H1 (cell line): ENCODE data around the gene VIPR2. TPM values are rescaled to one million over a fixed set of nuclear protein-coding genes. Genes with fewer than 3 reads are reported as not detected.
A peak's percentile ranks its signal among the peaks of the same experiment; 100 is the strongest.

Experiments used
- CTCF ChIA-PET: fragments of 300-600 bp; sonication (Branson Sonifier 250); formaldehyde crosslinking; loops from one replicate; lab custom pipeline; 2021; ENCODE audit not compliant: partially characterized antibody; lab: Charles Lee
- POLR2A ChIA-PET: fragments of 300-600 bp; sonication (Branson Sonifier 250); formaldehyde crosslinking; loops from one replicate; lab custom pipeline; 2021; ENCODE audit warnings: inconsistent platforms; ENCODE audit not compliant: partially characterized antibody; lab: Charles Lee
- DNase-seq, 2 experiments: peaks; one replicate each; pipeline versions ENCODE4 v3.0.0 to v3.0.0-alpha.2; 2010 to 2022; ENCODE audit warnings: low spot score in 2 of 2, low read depth in 1 of 2, mixed read lengths in 1 of 2
- FAIRE-seq: peaks from 2 replicates; lab custom pipeline; 2011; peaks lifted over from hg19 to GRCh38; lab: Jason Lieb, UNC
- H2AFZ ChIP-seq: 2 replicates; pipeline ENCODE4 v1.8.1; 2012; ENCODE audit warnings: low read length, inconsistent platforms
- H2AK5ac ChIP-seq: 2 replicates; pipeline ENCODE4 v1.6.1; 2013; ENCODE audit warnings: low read depth, low read length
- H2BK120ac ChIP-seq: replicated peaks from 2 replicates; pipeline ENCODE3; 2013; ENCODE audit warnings: low read depth, low read length, inconsistent platforms
- H2BK12ac ChIP-seq: 2 replicates; pipeline ENCODE4 v1.6.1; 2013; ENCODE audit warnings: low read depth, low read length
- H2BK15ac ChIP-seq: 2 replicates; pipeline ENCODE4 v1.6.1; 2013; ENCODE audit warnings: low read length
- H2BK20ac ChIP-seq: 2 replicates; pipeline ENCODE4 v1.6.1; 2013; ENCODE audit warnings: low read length
- H2BK5ac ChIP-seq: 2 replicates; pipeline ENCODE4 v1.6.1; 2013; ENCODE audit warnings: low read depth, low read length
- H3K14ac ChIP-seq: 2 replicates; pipeline ENCODE4 v1.6.1; 2013; ENCODE audit warnings: inconsistent platforms; ENCODE audit not compliant: insufficient read length
- H3K18ac ChIP-seq: 2 replicates; pipeline ENCODE4 v1.6.1; 2013; ENCODE audit warnings: low read length; ENCODE audit errors: extremely low read depth
- H3K23ac ChIP-seq: 2 replicates; pipeline ENCODE4 v1.6.1; 2013; ENCODE audit warnings: inconsistent platforms; ENCODE audit not compliant: insufficient read length
- H3K23me2 ChIP-seq: 2 replicates; pipeline ENCODE4 v1.6.1; 2013; ENCODE audit warnings: low read depth, low read length
- H3K27ac ChIP-seq: 2 replicates; pipeline ENCODE4 v1.6.1; 2011; ENCODE audit warnings: low read depth, low read length, inconsistent platforms
- H3K27me3 ChIP-seq, 4 experiments: replicated peaks in 1 of 4; 1 replicate in 1 of 4; 2 replicates in 3 of 4; pipeline versions ENCODE4 v1.6.1 to v1.8.1; 2011 to 2013; ENCODE audit warnings: low read length in 3 of 4, mild to moderate bottlenecking in 3 of 4, inconsistent platforms in 2 of 4, mixed read lengths in 2 of 4, moderate library complexity in 1 of 4; ENCODE audit not compliant: control insufficient read depth in 3 of 4, insufficient read depth in 3 of 4; ENCODE audit errors: extremely low read depth in 1 of 4
- H3K36me3 ChIP-seq, 4 experiments: 2 replicates each; pipeline versions ENCODE4 v1.6.1 to v1.8.1; 2011 to 2013; ENCODE audit warnings: mild to moderate bottlenecking in 4 of 4, low read length in 3 of 4, moderate library complexity in 2 of 4, control low read depth in 1 of 4, inconsistent platforms in 1 of 4; ENCODE audit not compliant: insufficient read depth in 4 of 4, control insufficient read depth in 2 of 4
- H3K4ac ChIP-seq: replicated peaks from 2 replicates; pipeline ENCODE3; 2013; ENCODE audit warnings: low read length, low read depth, mixed read lengths, inconsistent platforms; ENCODE audit not compliant: insufficient read length
- H3K4me1 ChIP-seq, 4 experiments: replicated peaks in 1 of 4; 1 replicate in 1 of 4; 2 replicates in 3 of 4; pipeline versions ENCODE4 v1.6.1 to v1.8.1; 2011 to 2013; ENCODE audit warnings: low read length in 3 of 4, inconsistent platforms in 2 of 4, mixed read lengths in 1 of 4; ENCODE audit not compliant: insufficient read depth in 4 of 4, control insufficient read depth in 3 of 4
- H3K4me2 ChIP-seq, 2 experiments: 2 replicates each; pipeline versions ENCODE4 v1.6.1 to v1.8.1; 2011 to 2013; ENCODE audit warnings: low read depth in 2 of 2, low read length in 2 of 2, control low read depth in 1 of 2, inconsistent platforms in 1 of 2, mild to moderate bottlenecking in 1 of 2; ENCODE audit not compliant: insufficient read depth in 1 of 2
- H3K4me3 ChIP-seq, 4 experiments: fragments of 200-600, 300-600 bp in 1 of 4; sonication (generic), shearing (Covaris generic), sonication (Bioruptor Twin) in 1 of 4; 2 replicates each; pipeline versions ENCODE4 v1.5.1 to v1.8.1; 2011 to 2016; ENCODE audit warnings: low read length in 4 of 4, low read depth in 3 of 4, control low read depth in 2 of 4, inconsistent platforms in 2 of 4, mild to moderate bottlenecking in 2 of 4, mixed read lengths in 1 of 4, moderate library complexity in 1 of 4; ENCODE audit not compliant: insufficient read depth in 2 of 4; ENCODE audit errors: extremely low read depth in 1 of 4
- H3K56ac ChIP-seq: replicated peaks from 2 replicates; pipeline ENCODE3; 2013; ENCODE audit warnings: low read depth, mild to moderate bottlenecking, mixed read lengths, low read length, inconsistent platforms; ENCODE audit not compliant: insufficient read length
- H3K79me1 ChIP-seq: 2 replicates; pipeline ENCODE4 v1.6.1; 2013; ENCODE audit warnings: low read depth, low read length, control low read depth
- H3K79me2 ChIP-seq, 2 experiments: 2 replicates each; pipeline versions ENCODE4 v1.6.1 to v1.8.1; 2012 to 2013; ENCODE audit warnings: low read length in 2 of 2, mild to moderate bottlenecking in 2 of 2, inconsistent platforms in 1 of 2; ENCODE audit not compliant: insufficient read depth in 2 of 2, control insufficient read depth in 1 of 2
- H3K9ac ChIP-seq, 4 experiments: replicated peaks in 1 of 4; 1 replicate in 1 of 4; 2 replicates in 3 of 4; pipeline versions ENCODE4 v1.6.1 to v1.8.1; 2011 to 2013; ENCODE audit warnings: low read depth in 3 of 4, low read length in 3 of 4, control low read depth in 2 of 4, mild to moderate bottlenecking in 2 of 4, moderate library complexity in 2 of 4, inconsistent platforms in 1 of 4; ENCODE audit errors: extremely low read depth in 1 of 4
- H3K9me3 ChIP-seq, 2 experiments: 2 replicates each; pipeline versions ENCODE4 v1.6.1 to v1.8.1; 2012 to 2013; ENCODE audit warnings: mild to moderate bottlenecking in 2 of 2, moderate library complexity in 2 of 2, control low read depth in 1 of 2, inconsistent platforms in 1 of 2, low read depth in 1 of 2, low read length in 1 of 2, mixed read lengths in 1 of 2; ENCODE audit not compliant: insufficient read depth in 2 of 2
- H4K20me1 ChIP-seq, 2 experiments: replicated peaks in 1 of 2; 2 replicates each; pipeline versions ENCODE3 to v1.8.1; 2011 to 2013; ENCODE audit warnings: inconsistent platforms in 2 of 2, low read length in 2 of 2, mild to moderate bottlenecking in 1 of 2; ENCODE audit not compliant: insufficient read depth in 2 of 2, control insufficient read depth in 1 of 2
- H4K5ac ChIP-seq: 2 replicates; pipeline ENCODE4 v1.6.1; 2013; ENCODE audit warnings: low read length, low read depth, mixed read lengths, inconsistent platforms; ENCODE audit not compliant: insufficient read length
- H4K8ac ChIP-seq: 2 replicates; pipeline ENCODE4 v1.8.0; 2013; ENCODE audit warnings: mild to moderate bottlenecking, moderate library complexity, low read length, inconsistent platforms; ENCODE audit not compliant: insufficient read depth; ENCODE audit errors: extremely low read depth
- H4K91ac ChIP-seq: replicated peaks from 2 replicates; pipeline ENCODE3; 2013; ENCODE audit warnings: low read length, mixed read lengths, inconsistent platforms; ENCODE audit not compliant: insufficient read length
- ASH2L ChIP-seq: fragments of 200-600, 300-600 bp; sonication (generic); IDR thresholded peaks from one replicate; pipeline ENCODE4 v1.7.1; 2017; ENCODE audit warnings: low read length
- BCL11A ChIP-seq, 2 experiments: IDR thresholded peaks; one replicate each; pipeline ENCODE4 v1.6.1; 2011; ENCODE audit warnings: low read depth in 2 of 2, low read length in 2 of 2, mild to moderate bottlenecking in 2 of 2
- CBX5 ChIP-seq: fragments of 300-800, 300-1000 bp; sonication (generic); IDR thresholded peaks from 2 replicates; pipeline ENCODE4 v1.7.1; 2016; ENCODE audit warnings: antibody characterized with exemption, low read length, low read depth
- CTBP2 ChIP-seq: IDR thresholded peaks from 2 replicates; pipeline ENCODE4 v1.7.0; 2011; ENCODE audit warnings: borderline replicate concordance, mild to moderate bottlenecking, moderate library complexity, mixed read lengths, low read length; ENCODE audit not compliant: insufficient read depth, insufficient read length
- GTF2F1 ChIP-seq: IDR thresholded peaks from 2 replicates; pipeline ENCODE4 v1.6.1; 2012; ENCODE audit warnings: low read depth, low read length, improper control_type of control experiment, borderline replicate concordance
- KDM1A ChIP-seq: fragments of 200-600, 300-600 bp; sonication (generic); IDR thresholded peaks from 2 replicates; pipeline ENCODE4 v1.7.1; 2016; ENCODE audit warnings: mild to moderate bottlenecking, low read length, borderline replicate concordance
- SIX5 ChIP-seq: IDR thresholded peaks from 2 replicates; pipeline ENCODE4 v1.6.1; 2011; ENCODE audit warnings: mild to moderate bottlenecking, low read depth, low read length
- SP4 ChIP-seq: IDR thresholded peaks from 2 replicates; pipeline ENCODE4 v1.6.1; 2012; ENCODE audit warnings: low read length, inconsistent platforms
- SUZ12 ChIP-seq: fragments of 200-600 bp; sonication (generic); IDR thresholded peaks from 2 replicates; pipeline ENCODE4 v1.6.1; 2012; ENCODE audit warnings: mild to moderate bottlenecking, inconsistent platforms, low read length, moderate library complexity, mixed read lengths
- TAF7 ChIP-seq: optimal IDR thresholded peaks from 2 replicates; pipeline ENCODE3; 2011; ENCODE audit warnings: low read depth, mild to moderate bottlenecking, inconsistent platforms, low read length, moderate library complexity, borderline replicate concordance
- TEAD4 ChIP-seq: IDR thresholded peaks from 2 replicates; pipeline ENCODE4 v1.6.1; 2012; ENCODE audit warnings: low read depth, low read length, inconsistent platforms, mixed read lengths
- WGBS, 2 experiments: shearing (Covaris generic) in 1 of 2; methylation state at CpG; one replicate each; pipeline versions ENCODE4 v1.1.6 to v1.1.7; 2013 to 2015; ENCODE audit warnings: low lambda C conversion rate in 2 of 2, mixed read lengths in 2 of 2, inconsistent platforms in 1 of 2, low coverage in 1 of 2, missing lambda C conversion rate in 1 of 2; ENCODE audit not compliant: insufficient replicate concordance in 2 of 2, insufficient coverage in 1 of 2, insufficient read length in 1 of 2; ENCODE audit errors: extremely low coverage in 1 of 2, missing lambda C conversion rate in 1 of 2; 5-methylcytosine and 5-hydroxymethylcytosine counted together
- polyA plus RNA-seq, 7 experiments: library from polyadenylated mRNA; depleted of rRNA in 3 of 7; stranded (reverse) in 5 of 7; unstranded in 2 of 7; fragments of >200 nt in 5 of 7; fragments of 200-250 nt in 2 of 7; gene quantifications; 1 replicate in 5 of 7; 2 replicates in 1 of 7; 4 replicates in 1 of 7; pipeline versions ENCODE4 v1.2.1 to v1.2.3, GENCODE V29; 2011 to 2013; ENCODE audit warnings: missing spikeins in 2 of 7, mixed read lengths in 2 of 7
- total RNA-seq: library from RNA; stranded (reverse); fragmentation: NEBNext Ultra II Directional; extraction: Animal tissue kit (Norgen Biotek cat#: 25700); gene quantifications from 2 replicates; pipeline ENCODE4 v1.2.1, GENCODE V29; 2021

The VIPR2 gene
- total and polyA plus RNA-seq, 2 of the 8 experiments (the other 6 are each of a cell fraction or from before 2014, with no cell fraction given): 2.4 to 6.3 TPM

GRCh38 chr7:159064121-159064815 is 80.4 kb downstream of the VIPR2 start:
- peaks cover 0 to 4% (median 2%) of the 10 kb centered on the region in 4 experiments; a peak in 1 of 7 replicates for H3K4me1 ChIP-seq
- DNase-seq: no peak
- no peak overlapping the region for H4K91ac ChIP-seq
- H3K36me3 ChIP-seq: no peaks in the 10 kb centered on the region
- H3K79me1 ChIP-seq: no peaks in the 10 kb centered on the region
- FAIRE-seq: no peak
- H2AFZ ChIP-seq: no peak overlapping the region
- H2BK20ac ChIP-seq: no peak overlapping the region
- H2BK120ac ChIP-seq: no peak overlapping the region
- peaks cover 14% of the 10 kb centered on the region; the same call in 1 of the 2 replicates for H3K23me2 ChIP-seq
- H3K4me2 ChIP-seq: no peak overlapping the region
- H3K56ac ChIP-seq: no peak overlapping the region
- no peak overlapping the region for H3K18ac ChIP-seq
- 0 out of 2 replicates have a peak overlapping the region, but pooled peaks have one; percentile 39 for H2AK5ac ChIP-seq
- no peaks in the 10 kb centered on the region for H4K20me1 ChIP-seq
- no peak overlapping the region for H3K4ac ChIP-seq
- WGBS, 2 experiments: 92% methylated on average over 32 of the region's 48 CpGs; no CpG with 5 or more reads in 1 of the 2 experiments
- no peak overlapping the region for H2BK15ac ChIP-seq
- H3K4me3 ChIP-seq: no peak overlapping the region
- H3K79me2 ChIP-seq: no peaks in the 10 kb centered on the region
- no peak overlapping the region for H3K14ac ChIP-seq
- H3K9me3 ChIP-seq: peaks cover 0 to 3% of the 10 kb centered on the region in 2 experiments; a peak in 1 of 4 replicates
- H4K5ac ChIP-seq: no peak overlapping the region
- H3K27ac ChIP-seq: no peak overlapping the region
- no peak overlapping the region for H2BK5ac ChIP-seq
- no peak overlapping the region for H3K23ac ChIP-seq
- ChIA-PET POLR2A (no interaction called here), CTCF (interaction anchor here (0.7 to 1.2 kb wide), 2 partner anchors 16 to 19 kb away, joined by 3 to 4 read pairs; no protein-coding TSS in a partner anchor)
- TF ChIP-seq BCL11A (IDR thresholded peaks at IDR 0.05; ENCODE audit: low read depth in 2 of 2, low read length in 2 of 2) (no peak), SIX5 (no peak), CTBP2 (no peak), TAF7 (no peak), SUZ12 (no peak), KDM1A (no peak), SP4 (no peak), GTF2F1 (no peak), ASH2L (no peak), CBX5 (no peak), TEAD4 (no peak)
- H4K8ac ChIP-seq: no peak overlapping the region
- H2BK12ac ChIP-seq: no peak overlapping the region
- no peak overlapping the region for H3K9ac ChIP-seq
- peaks cover 0 to 4% (median 0%) of the 10 kb centered on the region in 4 experiments; a peak in 1 of 7 replicates for H3K27me3 ChIP-seq
